HEK293T (cell line): Measurements from ENCODE around the gene SMIM11.

Source experiments
- CTCF ChIA-PET: fragments of 350-600 bp; formaldehyde crosslinking; extraction: SDS; loops from one replicate; lab custom pipeline; 2021; ENCODE audit warnings: antibody characterized with exemption, inconsistent platforms; lab: Yijun Ruan, JAX
- POLR2A ChIA-PET: fragments of 350-600 bp; formaldehyde crosslinking; extraction: SDS; loops from one replicate; lab custom pipeline; 2020; ENCODE audit warnings: antibody characterized with exemption, inconsistent platforms; lab: Yijun Ruan, JAX
- DNase-seq: peaks from one replicate; pipeline ENCODE4 v3.0.0; 2012; ENCODE audit warnings: mixed read lengths; ENCODE audit errors: extremely low spot score
- ARNT ChIP-seq: fragments of 450-650 bp; IDR thresholded peaks from 2 replicates; pipeline ENCODE4 v1.6.1; 2017; ENCODE audit warnings: mild to moderate bottlenecking
- BHLHE40 ChIP-seq: fragments of 450-650 bp; IDR thresholded peaks from 2 replicates; pipeline ENCODE4 v1.6.1; 2016; ENCODE audit warnings: mild to moderate bottlenecking, moderate library complexity, borderline replicate concordance
- CTBP1 ChIP-seq: fragments of 450-650 bp; IDR thresholded peaks from 2 replicates; pipeline ENCODE4 v1.6.1; 2016; ENCODE audit warnings: borderline replicate concordance
- ELF4 ChIP-seq: fragments of 450-650 bp; IDR thresholded peaks from 2 replicates; pipeline ENCODE4 v1.6.1; 2017; ENCODE audit warnings: antibody characterized with exemption
- FOXA1 ChIP-seq: fragments of 450-650 bp; IDR thresholded peaks from 2 replicates; pipeline ENCODE4 v1.6.1; 2016; ENCODE audit warnings: mild to moderate bottlenecking
- FOXK2 ChIP-seq: fragments of 450-650 bp; IDR thresholded peaks from 2 replicates; pipeline ENCODE4 v1.6.1; 2016; ENCODE audit warnings: mild to moderate bottlenecking
- FOXM1 ChIP-seq: fragments of 450-650 bp; IDR thresholded peaks from 2 replicates; pipeline ENCODE4 v1.6.1; 2017; ENCODE audit warnings: mild to moderate bottlenecking, borderline replicate concordance
- HDGF ChIP-seq: fragments of 450-650 bp; IDR thresholded peaks from 2 replicates; pipeline ENCODE4 v1.6.1; 2017; ENCODE audit warnings: antibody characterized with exemption, borderline replicate concordance
- L3MBTL2 ChIP-seq: fragments of 450-650 bp; conservative IDR thresholded peaks from 2 replicates; pipeline ENCODE4 v1.6.1; 2016; ENCODE audit warnings: mild to moderate bottlenecking
- LEF1 ChIP-seq: fragments of 450-650 bp; IDR thresholded peaks from 2 replicates; pipeline ENCODE4 v1.6.1; 2017; ENCODE audit warnings: mild to moderate bottlenecking, borderline replicate concordance
- NFRKB ChIP-seq: fragments of 450-650 bp; IDR thresholded peaks from 2 replicates; pipeline ENCODE4 v1.6.1; 2016; ENCODE audit warnings: mild to moderate bottlenecking, moderate library complexity
- PKNOX1 ChIP-seq: fragments of 450-650 bp; IDR thresholded peaks from 2 replicates; pipeline ENCODE4 v1.6.1; 2016
- SP1 ChIP-seq: fragments of 450-650 bp; IDR thresholded peaks from 2 replicates; pipeline ENCODE4 v1.6.1; 2017
- SUZ12 ChIP-seq: fragments of 450-650 bp; IDR thresholded peaks from 2 replicates; pipeline ENCODE4 v1.6.1; 2016; ENCODE audit warnings: mild to moderate bottlenecking
- TARDBP ChIP-seq: fragments of 450-650 bp; IDR thresholded peaks from 2 replicates; pipeline ENCODE4 v1.6.1; 2016
- ZNF384 ChIP-seq: fragments of 450-650 bp; IDR thresholded peaks from 2 replicates; pipeline ENCODE4 v1.6.1; 2016

Gene SMIM11

GRCh38 chr21:34357889-34358288 is 17.4 kb upstream of the SMIM11 start:
- TF ChIP-seq HDGF (no peak), FOXK2 (no peak), ARNT (no peak), CTBP1 (no peak), LEF1 (no peak), TARDBP (no peak), NFRKB (no peak), SP1 (no peak)
- CTCF ChIA-PET, result no interaction called here

GRCh38 chr21:34358866-34359265 is 16.4 kb upstream of the SMIM11 start:
- DNase-seq, result no peak
- no peak for TF ChIP-seq ELF4
- no peak for TF ChIP-seq ARNT
- no peak for TF ChIP-seq PKNOX1
- TF ChIP-seq FOXM1, result no peak
- no peak for TF ChIP-seq L3MBTL2
- no peak for TF ChIP-seq LEF1
- ChIA-PET CTCF (no interaction called here), POLR2A (no interaction called here)

More at GRCh38 chr21:34357889-34358288, 17.4 kb upstream of the SMIM11 start:
- POLR2A ChIA-PET, result no interaction called here
- no peak for DNase-seq

GRCh38 chr21:34360488-34361241 is 14.6 kb upstream of the SMIM11 start:
- no peak for TF ChIP-seq CTBP1
- TF ChIP-seq ZNF384, result no peak
- TF ChIP-seq FOXK2, result no peak
- no peak for TF ChIP-seq LEF1
- no peak for TF ChIP-seq HDGF
- no peak for TF ChIP-seq L3MBTL2
- TF ChIP-seq SUZ12, result no peak
- TF ChIP-seq TARDBP, result no peak
- ChIA-PET CTCF (interaction anchor here (1.8 to 2.9 kb wide), 2 partner anchors 13 to 436 kb away, joined by 6 to 9 read pairs; no protein-coding TSS in a partner anchor), POLR2A (no interaction called here)
- no peak for DNase-seq

GRCh38 chr21:34362136-34362444 is 13.2 kb upstream of the SMIM11 start:
- CTCF ChIA-PET, result interaction anchor here (0.7 to 2.9 kb wide), 5 partner anchors 14 to 438 kb away, joined by 3 to 9 read pairs (median 3); no protein-coding TSS in a partner anchor
- POLR2A ChIA-PET, result no interaction called here
- DNase-seq, result no peak
- TF ChIP-seq PKNOX1, result no peak
- no peak for TF ChIP-seq ARNT
- no peak for TF ChIP-seq SUZ12
- TF ChIP-seq FOXM1, result no peak

- ChIA-PET POLR2A (no interaction called here), CTCF (interaction anchor here (0.7 to 2.9 kb wide), 5 partner anchors 15 to 438 kb away, joined by 3 to 9 read pairs (median 3); no protein-coding TSS in a partner anchor)
- TF ChIP-seq FOXK2 (no peak), CTBP1 (no peak), NFRKB (no peak), TARDBP (no peak), FOXA1 (no peak), SP1 (no peak)
- DNase-seq, result no peak
Measured at GRCh38 chr21:34362670-34363069, 12.6 kb upstream of the SMIM11 start.

- CTCF ChIA-PET, result interaction anchor here (0.6 kb wide), 1 partner anchor 9 kb away, joined by 4 read pairs; no protein-coding TSS in a partner anchor
- DNase-seq, result no peak
- POLR2A ChIA-PET, result no interaction called here
- TF ChIP-seq ELF4 (no peak), FOXM1 (no peak), LEF1 (no peak), ARNT (no peak), ZNF384 (no peak), FOXK2 (no peak), NFRKB (no peak), BHLHE40 (no peak), FOXA1 (no peak), PKNOX1 (no peak), SP1 (no peak), HDGF (no peak), TARDBP (no peak), CTBP1 (no peak), SUZ12 (no peak), L3MBTL2 (no peak)
Measured at GRCh38 chr21:34363733-34364132, 11.6 kb upstream of the SMIM11 start, which contains the start of gene KCNE2. Gene KCNE2 (plus strand): TSS chr21:34364006. CDS start chr21:34370479, 6,473 bp downstream.

GRCh38 chr21:34364921-34365320 is 10.4 kb upstream of the SMIM11 start:
- POLR2A ChIA-PET, result no interaction called here
- TF ChIP-seq L3MBTL2 (no peak), SUZ12 (no peak), HDGF (no peak), SP1 (no peak), PKNOX1 (no peak), BHLHE40 (no peak), ZNF384 (no peak), CTBP1 (no peak), FOXK2 (no peak), ARNT (no peak), TARDBP (no peak), FOXA1 (no peak), ELF4 (no peak), NFRKB (no peak), FOXM1 (no peak), LEF1 (no peak)
- no peak for DNase-seq
- CTCF ChIA-PET, result no interaction called here
